SK-N-SH (cell line): ENCODE data around the gene SYNPO2. TPM values are rescaled to one million over a fixed set of nuclear protein-coding genes. Genes with fewer than 3 reads are reported as not detected.

ENCODE experiments used
- CTCF ChIA-PET: fragments of 300-600, 350-600 bp; formaldehyde crosslinking; extraction: SDS; loops from one replicate; lab custom pipeline; 2021; lab: Yijun Ruan, JAX
- POLR2A ChIA-PET: fragments of 350-600 bp; sonication (Branson Sonifier 250); formaldehyde crosslinking; extraction: SDS; loops from one replicate; lab custom pipeline; 2020; ENCODE audit warnings: antibody characterized with exemption, inconsistent platforms; lab: Yijun Ruan, JAX
- DNase-seq: peaks from one replicate; pipeline ENCODE4 v3.0.0; 2012
- H2AFZ ChIP-seq: fragments of 200-600 bp; sonication (generic); 2 replicates; pipeline ENCODE4 v1.8.1; 2016; ENCODE audit warnings: antibody characterized with exemption, mild to moderate bottlenecking, low read depth
- H3F3A ChIP-seq: fragments of 200-600 bp; sonication (generic); replicated peaks from 2 replicates; pipeline ENCODE3; 2016; ENCODE audit warnings: antibody characterized with exemption, mild to moderate bottlenecking; ENCODE audit not compliant: insufficient read depth
- H3K27ac ChIP-seq, 2 experiments: fragments of 200-500 bp in 1 of 2; fragments of 200-600 bp in 1 of 2; sonication (Bioruptor generic) in 1 of 2; sonication (generic), shearing (Covaris generic) in 1 of 2; 2 replicates each; pipeline versions ENCODE4 v1.5.1 to v1.6.1; 2014 to 2016; ENCODE audit warnings: low read depth in 2 of 2, inconsistent platforms in 1 of 2, low read length in 1 of 2, mild to moderate bottlenecking in 1 of 2, mixed read lengths in 1 of 2
- H3K27me3 ChIP-seq: fragments of 200-600 bp; sonication (generic), shearing (Covaris generic); 2 replicates; pipeline ENCODE4 v1.6.1; 2016; ENCODE audit warnings: mixed run types; ENCODE audit not compliant: insufficient read depth
- H3K36me3 ChIP-seq, 2 experiments: fragments of 200-500 bp in 1 of 2; fragments of 200-600 bp in 1 of 2; sonication (Bioruptor generic) in 1 of 2; sonication (generic) in 1 of 2; replicated peaks in 1 of 2; 2 replicates each; pipeline versions ENCODE3 to v1.5.1; 2014 to 2016; ENCODE audit warnings: low read length in 1 of 2, mild to moderate bottlenecking in 1 of 2; ENCODE audit not compliant: insufficient read depth in 2 of 2, control insufficient read depth in 1 of 2
- H3K4me1 ChIP-seq, 2 experiments: fragments of 200-500 bp in 1 of 2; fragments of 200-600 bp in 1 of 2; sonication (Bioruptor generic) in 1 of 2; sonication (generic), shearing (Covaris generic) in 1 of 2; 2 replicates each; pipeline versions ENCODE4 v1.5.1 to v1.6.1; 2014 to 2016; ENCODE audit warnings: low read depth in 1 of 2, low read length in 1 of 2, mixed run types in 1 of 2; ENCODE audit not compliant: insufficient read depth in 2 of 2, control insufficient read depth in 1 of 2
- H3K4me2 ChIP-seq: fragments of 200-600 bp; sonication (generic), shearing (Covaris generic); 2 replicates; pipeline ENCODE4 v1.6.1; 2017; ENCODE audit warnings: mixed run types
- H3K4me3 ChIP-seq, 2 experiments: fragments of 200-500 bp in 1 of 2; fragments of 200-600 bp in 1 of 2; sonication (Bioruptor generic) in 1 of 2; sonication (generic), shearing (Covaris generic) in 1 of 2; 2 replicates each; pipeline versions ENCODE4 v1.5.1 to v1.8.1; 2014 to 2016; ENCODE audit warnings: low read depth in 2 of 2, inconsistent platforms in 1 of 2, low read length in 1 of 2, mild to moderate bottlenecking in 1 of 2, mixed read lengths in 1 of 2, moderate library complexity in 1 of 2
- H3K79me2 ChIP-seq: fragments of 200-600 bp; sonication (generic); 2 replicates; pipeline ENCODE4 v1.8.1; 2017; ENCODE audit warnings: mild to moderate bottlenecking; ENCODE audit not compliant: insufficient read depth
- H3K9ac ChIP-seq: fragments of 200-600 bp; sonication (generic); 2 replicates; pipeline ENCODE4 v1.6.1; 2017; ENCODE audit warnings: mixed run types
- H3K9me2 ChIP-seq: fragments of 200-600 bp; sonication (generic); 2 replicates; pipeline ENCODE4 v1.6.1; 2017; ENCODE audit warnings: mixed run types
- H3K9me3 ChIP-seq: fragments of 200-600 bp; sonication (generic); 2 replicates; pipeline ENCODE4 v1.6.1; 2017; ENCODE audit warnings: mixed run types, mild to moderate bottlenecking, moderate library complexity
- H4K20me1 ChIP-seq: fragments of 200-600 bp; sonication (generic); 2 replicates; pipeline ENCODE4 v1.6.1; 2017; ENCODE audit warnings: mild to moderate bottlenecking, mixed run types; ENCODE audit not compliant: insufficient read depth
- CHD2 ChIP-seq: fragments of 150-350 bp; IDR thresholded peaks from 2 replicates; pipeline ENCODE4 v1.6.1; 2018; ENCODE audit warnings: low read length; ENCODE audit not compliant: partially characterized antibody
- EP300 ChIP-seq, 2 experiments: IDR thresholded peaks; 2 replicates each; pipeline versions ENCODE4 v1.4.0 to v1.6.1; 2012; ENCODE audit warnings: borderline replicate concordance in 1 of 2, low read depth in 1 of 2, low read length in 1 of 2
- GABPA ChIP-seq: IDR thresholded peaks from 2 replicates; pipeline ENCODE4 v1.4.0; 2012; ENCODE audit warnings: low read depth, mild to moderate bottlenecking
- JUND ChIP-seq: IDR thresholded peaks from 2 replicates; pipeline ENCODE4 v1.4.0; 2012
- MEF2A ChIP-seq: IDR thresholded peaks from 2 replicates; pipeline ENCODE4 v1.4.0; 2012; ENCODE audit warnings: low read depth, borderline replicate concordance
- MXI1 ChIP-seq: IDR thresholded peaks from 2 replicates; pipeline ENCODE4 v1.6.1; 2012; ENCODE audit warnings: mild to moderate bottlenecking, low read depth, low read length, improper control_type of control experiment
- NFIC ChIP-seq: IDR thresholded peaks from 2 replicates; pipeline ENCODE4 v1.4.0; 2012; ENCODE audit warnings: borderline replicate concordance
- NRF1 ChIP-seq: IDR thresholded peaks from 2 replicates; pipeline ENCODE4 v1.6.1; 2012; ENCODE audit warnings: low read depth, mild to moderate bottlenecking, low read length
- RAD21 ChIP-seq: IDR thresholded peaks from 2 replicates; pipeline ENCODE4 v1.6.1; 2012; ENCODE audit warnings: mild to moderate bottlenecking, low read length
- REST ChIP-seq: IDR thresholded peaks from 2 replicates; pipeline ENCODE4 v1.6.1; 2012; ENCODE audit warnings: mild to moderate bottlenecking, low read depth, low read length, moderate library complexity
- RFX5 ChIP-seq: IDR thresholded peaks from 2 replicates; pipeline ENCODE4 v1.6.1; 2012; ENCODE audit warnings: mild to moderate bottlenecking, improper control_type of control experiment, low read length
- RXRA ChIP-seq: IDR thresholded peaks from 2 replicates; pipeline ENCODE4 v1.4.0; 2012; ENCODE audit warnings: low read depth, mild to moderate bottlenecking, borderline replicate concordance
- SIN3A ChIP-seq: IDR thresholded peaks from 2 replicates; pipeline ENCODE4 v1.6.1; 2012; ENCODE audit warnings: low read depth, mild to moderate bottlenecking, low read length, moderate library complexity, borderline replicate concordance
- SMC3 ChIP-seq: IDR thresholded peaks from 2 replicates; pipeline ENCODE4 v1.6.1; 2012; ENCODE audit warnings: low read depth, low read length, improper control_type of control experiment
- TAF1 ChIP-seq: IDR thresholded peaks from 2 replicates; pipeline ENCODE4 v1.6.1; 2012; ENCODE audit warnings: low read depth, mild to moderate bottlenecking, low read length, moderate library complexity, borderline replicate concordance
- USF2 ChIP-seq: fragments of 150-350 bp; IDR thresholded peaks from 2 replicates; pipeline ENCODE4 v1.6.1; 2017; ENCODE audit warnings: antibody characterized with exemption, low read length, low read depth, borderline replicate concordance
- YY1 ChIP-seq: IDR thresholded peaks from 2 replicates; pipeline ENCODE4 v1.4.0; 2012; ENCODE audit warnings: low read depth, mild to moderate bottlenecking
- WGBS: methylation state at CpG from one replicate; pipeline ENCODE4 v1.1.6; 2017; ENCODE audit warnings: low lambda C conversion rate; 5-methylcytosine and 5-hydroxymethylcytosine counted together
- polyA plus RNA-seq, 3 experiments: library from polyadenylated mRNA; depleted of rRNA; stranded (reverse); fragments of >200 nt; gene quantifications; 2 replicates each; pipeline ENCODE4 v1.2.3, GENCODE V29; 2012
- TF ChIP-seq, protein P1 (sequence below): IDR thresholded peaks from 2 replicates; pipeline ENCODE4 v1.4.0; 2012; ENCODE audit warnings: low read depth
- TF ChIP-seq, protein P2 (sequence below): fragments of 150-350 bp; IDR thresholded peaks from 2 replicates; pipeline ENCODE4 v1.6.1; 2016; ENCODE audit warnings: mild to moderate bottlenecking, low read depth, low read length

Gene SYNPO2
- polyA plus RNA-seq, 1 of the 3 experiments (the other 2 are of a cell fraction), result 7.2 TPM

GRCh38 chr4:119050527-119051090, 162.0 kb downstream of the SYNPO2 start (continued):
- no peak for TF ChIP-seq GABPA

DNA sequence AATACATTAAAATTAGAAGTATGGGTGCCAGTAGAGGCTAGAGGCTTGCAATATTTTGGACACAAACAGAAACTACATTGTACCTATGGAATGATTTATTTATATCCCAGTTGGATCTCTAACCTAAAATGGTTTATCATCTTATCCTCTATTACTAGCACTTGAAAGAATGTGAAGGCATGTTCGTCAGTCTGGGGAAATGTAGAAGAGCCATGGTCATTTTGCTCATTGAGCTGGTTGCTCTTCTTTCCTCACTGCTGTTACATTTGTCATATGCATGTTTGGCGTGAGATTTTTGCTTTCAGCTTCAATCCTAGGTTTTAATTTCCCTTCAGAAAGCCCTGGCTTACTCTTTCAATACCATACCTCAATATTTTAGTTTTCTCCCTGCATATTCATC, 164.6 kb downstream of the SYNPO2 start:
- DNase-seq, result no peak
- TF ChIP-seq CHD2, result no peak
- TF ChIP-seq SIN3A, result no peak
- TF ChIP-seq REST, result no peak
- no peak for TF ChIP-seq YY1
- TF ChIP-seq RFX5, result no peak
- TF ChIP-seq, protein P1, sequence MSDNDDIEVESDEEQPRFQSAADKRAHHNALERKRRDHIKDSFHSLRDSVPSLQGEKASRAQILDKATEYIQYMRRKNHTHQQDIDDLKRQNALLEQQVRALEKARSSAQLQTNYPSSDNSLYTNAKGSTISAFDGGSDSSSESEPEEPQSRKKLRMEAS, result no peak
- TF ChIP-seq NRF1, result no peak
- TF ChIP-seq SMC3, result no peak
- TF ChIP-seq RXRA, result no peak
- no peak for TF ChIP-seq USF2
- no peak for TF ChIP-seq JUND
- no peak for TF ChIP-seq MEF2A
- TF ChIP-seq MXI1, result no peak
- TF ChIP-seq NFIC, result no peak
- no peak for TF ChIP-seq TAF1
- TF ChIP-seq, protein P2, sequence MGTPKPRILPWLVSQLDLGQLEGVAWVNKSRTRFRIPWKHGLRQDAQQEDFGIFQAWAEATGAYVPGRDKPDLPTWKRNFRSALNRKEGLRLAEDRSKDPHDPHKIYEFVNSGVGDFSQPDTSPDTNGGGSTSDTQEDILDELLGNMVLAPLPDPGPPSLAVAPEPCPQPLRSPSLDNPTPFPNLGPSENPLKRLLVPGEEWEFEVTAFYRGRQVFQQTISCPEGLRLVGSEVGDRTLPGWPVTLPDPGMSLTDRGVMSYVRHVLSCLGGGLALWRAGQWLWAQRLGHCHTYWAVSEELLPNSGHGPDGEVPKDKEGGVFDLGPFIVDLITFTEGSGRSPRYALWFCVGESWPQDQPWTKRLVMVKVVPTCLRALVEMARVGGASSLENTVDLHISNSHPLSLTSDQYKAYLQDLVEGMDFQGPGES, result no peak
- TF ChIP-seq EP300 (IDR thresholded peaks at IDR 0.05; ENCODE audit: borderline replicate concordance in 1 of 2, low read depth in 1 of 2, low read length in 1 of 2), result no peak
- TF ChIP-seq RAD21, result no peak
- TF ChIP-seq, all 33 proteins: peak for 0
- Histone ChIP-seq H3K27me3 (no peaks in the 10 kb centered on the region), H3K9me2 (no peaks in the 10 kb centered on the region), H3K27ac (no peak overlapping the region), H2AFZ (no peak overlapping the region), H4K20me1 (no peaks in the 10 kb centered on the region), H3K36me3 (peaks cover 0 to 6% of the 10 kb centered on the region in 2 experiments), H3K9ac (no peak overlapping the region), H3K4me1 (no peaks in the 10 kb centered on the region), H3F3A (no peaks in the 10 kb centered on the region), H3K4me3 (no peak overlapping the region), H3K4me2 (no peak overlapping the region), H3K9me3 (no peaks in the 10 kb centered on the region), H3K79me2 (no peaks in the 10 kb centered on the region)
- ChIA-PET CTCF (interaction anchor here (2.4 kb wide), 1 partner anchor 12 kb away, joined by 15 read pairs; no protein-coding TSS in a partner anchor), POLR2A (no interaction called here)
- 98% methylated on average over 2 of the region's 2 CpGs for WGBS
